Measurements from ENCODE around the gene DNMT3A. TPM values are rescaled to one million over a fixed set of nuclear protein-coding genes. Genes with fewer than 3 reads are reported as not detected.

The DNMT3A gene
- total and polyA plus RNA-seq, 8 donors = 3.4 to 47.4 (median 15.8) TPM

- WGBS, 5 donors = 61 to 70% (median 68%) methylated on average over 4 of the region's 4 CpGs
- peaks cover 16 to 47% (median 36%) of the 10 kb centered on the region in 4 donors for H3K4me1 ChIP-seq
- intact Hi-C loops (cut with DNase I; ENCODE audit: low total_unique reads) = no loop called here
- no peak overlapping the region for H3K4me3 ChIP-seq
- TF ChIP-seq POLR2A (IDR thresholded peaks at IDR 0.05) (no peak), CTCF (IDR thresholded peaks at IDR 0.05) (no peak), POLR2AphosphoS5 (IDR thresholded peaks at IDR 0.05) (no peak), EP300 (IDR thresholded peaks at IDR 0.05) (no peak)
- H3K9me3 ChIP-seq = peaks cover 3 to 12% (median 10%) of the 10 kb centered on the region in 4 donors
- peak overlapping the region in 2 of 5 donors; percentile 58 to 66 for H3K27ac ChIP-seq
- no peaks in the 10 kb centered on the region for H3K27me3 ChIP-seq
- DNase-seq = no peak
- H3K36me3 ChIP-seq = peaks cover 0 to 15% (median 9%) of the 10 kb centered on the region in 4 donors
Measured at GRCh38 chr2:25324251-25324650, 17.5 kb downstream of the DNMT3A start.

- Histone ChIP-seq H3K36me3 (peaks cover 0 to 15% (median 9%) of the 10 kb centered on the region in 4 donors), H3K4me1 (peaks cover 16 to 41% (median 33%) of the 10 kb centered on the region in 4 donors), H3K27me3 (no peaks in the 10 kb centered on the region), H3K4me3 (no peak overlapping the region), H3K27ac (peak overlapping the region in 3 of 5 donors; percentile 14 to 66 (median 55)), H3K9me3 (peaks cover 3 to 12% (median 10%) of the 10 kb centered on the region in 4 donors)
- intact Hi-C loops (cut with DNase I; ENCODE audit: low total_unique reads) = no loop called here
- TF ChIP-seq EP300 (IDR thresholded peaks at IDR 0.05) (no peak), POLR2AphosphoS5 (IDR thresholded peaks at IDR 0.05) (no peak), POLR2A (IDR thresholded peaks at IDR 0.05) (no peak), CTCF (IDR thresholded peaks at IDR 0.05) (no peak)
- 62 to 77% (median 63%) methylated on average over 8 of the region's 8 CpGs for WGBS, 5 donors
- DNase-seq = no peak
Measured at GRCh38 chr2:25323610-25324189, 18.0 kb downstream of the DNMT3A start.

GRCh38 chr2:25323042-25323514 lies 18.6 kb downstream of the DNMT3A start:
- H3K27me3 ChIP-seq = no peaks in the 10 kb centered on the region
- H3K9me3 ChIP-seq = peaks cover 3 to 12% (median 10%) of the 10 kb centered on the region in 4 donors
- H3K36me3 ChIP-seq = peaks cover 0 to 15% (median 9%) of the 10 kb centered on the region in 4 donors
- DNase-seq = no peak
- peaks cover 16 to 35% (median 31%) of the 10 kb centered on the region in 4 donors for H3K4me1 ChIP-seq
- WGBS, 5 donors = 60 to 72% (median 67%) methylated on average over 13 of the region's 13 CpGs
- H3K27ac ChIP-seq = peak overlapping the region in 2 of 5 donors; percentile 55 to 66
- intact Hi-C loops (cut with DNase I; ENCODE audit: low total_unique reads) = no loop called here
- peak overlapping the region in 1 of 4 donors; percentile 21 for H3K4me3 ChIP-seq
- TF ChIP-seq EP300 (IDR thresholded peaks at IDR 0.05) (no peak), CTCF (IDR thresholded peaks at IDR 0.05) (no peak), POLR2A (IDR thresholded peaks at IDR 0.05) (no peak), POLR2AphosphoS5 (IDR thresholded peaks at IDR 0.05) (no peak)

GRCh38 chr2:25322312-25322711 lies 19.4 kb downstream of the DNMT3A start:
- H3K27ac ChIP-seq = peak overlapping the region in 2 of 5 donors; percentile 55 to 66
- H3K27me3 ChIP-seq = no peaks in the 10 kb centered on the region
- no peak overlapping the region for H3K4me3 ChIP-seq
- peaks cover 3 to 12% (median 9%) of the 10 kb centered on the region in 4 donors for H3K9me3 ChIP-seq
- 84 to 91% (median 87%) methylated on average over 9 of the region's 9 CpGs for WGBS, 5 donors
- H3K4me1 ChIP-seq = peaks cover 16 to 39% (median 31%) of the 10 kb centered on the region in 4 donors
- DNase-seq = no peak
- no peak for TF ChIP-seq CTCF (IDR thresholded peaks at IDR 0.05)
- TF ChIP-seq POLR2AphosphoS5 (IDR thresholded peaks at IDR 0.05) = no peak
- no peak for TF ChIP-seq POLR2A (IDR thresholded peaks at IDR 0.05)
- intact Hi-C loops (cut with DNase I; ENCODE audit: low total_unique reads) = no loop called here
- peaks cover 0 to 12% (median 7%) of the 10 kb centered on the region in 4 donors for H3K36me3 ChIP-seq

Data from stomach (tissue), 9 donors.